22Rv1 (cell line): ENCODE data around the gene ACE.

ENCODE experiments used
- H3K27ac ChIP-seq: fragments of 450-650 bp; 2 replicates; pipeline ENCODE4 v1.5.1; 2017
- CTCF ChIP-seq: fragments of 450-650 bp; IDR thresholded peaks from 2 replicates; pipeline ENCODE4 v1.5.1; 2017; ENCODE audit warnings: mild to moderate bottlenecking
- ZFX ChIP-seq: fragments of 450-650 bp; IDR thresholded peaks from 2 replicates; pipeline ENCODE4 v1.6.1; 2017; ENCODE audit warnings: antibody characterized with exemption, borderline replicate concordance

Gene ACE

GRCh38 chr17:63517825-63518534, 41.1 kb downstream of the ACE start:
- no peak for TF ChIP-seq CTCF
- TF ChIP-seq ZFX = no peak
- no peak overlapping the region for H3K27ac ChIP-seq

GRCh38 chr17:63519116-63519881, 42.4 kb downstream of the ACE start:
- peak overlapping the region; percentile 98 for H3K27ac ChIP-seq
- TF ChIP-seq ZFX (no peak), CTCF (no peak)

DNA sequence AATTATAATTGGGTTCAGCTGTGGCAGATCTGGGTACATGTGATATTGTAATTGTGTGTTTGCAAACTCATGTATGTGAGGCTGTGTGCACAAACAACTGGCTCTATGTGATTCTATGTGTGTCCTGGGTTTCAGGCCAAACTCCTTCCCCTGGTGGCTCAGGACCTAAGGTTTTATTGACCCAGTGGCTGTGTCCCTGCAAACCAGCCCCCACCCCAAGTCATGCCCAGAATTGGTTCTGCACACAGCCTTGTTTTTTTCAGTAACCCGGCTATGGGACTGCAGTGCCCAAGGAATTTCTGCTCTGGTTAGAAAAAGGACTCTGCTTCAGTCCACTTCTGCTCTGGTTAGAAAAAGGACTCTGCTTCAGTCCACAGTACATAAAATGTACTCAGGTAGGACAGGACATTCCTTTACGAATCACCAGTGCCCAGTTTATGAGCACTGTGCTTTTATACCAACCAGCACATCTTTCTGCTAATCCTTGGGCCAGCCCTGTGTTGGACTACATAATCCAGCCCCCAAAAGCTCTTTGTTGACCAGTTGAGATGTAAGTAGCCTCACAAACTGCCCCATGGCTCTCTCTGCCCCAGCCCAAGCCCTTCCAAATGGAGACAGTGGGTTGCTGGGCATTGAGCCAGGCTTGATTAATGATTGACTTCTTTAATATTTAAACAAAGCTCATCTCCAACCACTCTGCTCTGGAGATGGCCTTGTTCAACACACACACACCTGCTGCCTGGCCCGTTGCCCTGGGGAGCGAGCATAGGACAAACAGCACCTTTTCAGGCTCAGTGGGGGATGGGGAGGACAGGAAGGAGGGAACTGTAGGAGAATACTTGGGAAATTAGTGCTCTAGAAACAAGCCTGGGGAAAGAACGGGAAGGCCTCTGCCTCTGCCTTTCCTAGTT, 43.4 kb downstream of the ACE start:
- TF ChIP-seq ZFX (no peak), CTCF (no peak)
- H3K27ac ChIP-seq = peak overlapping the region; percentile 98

DNA sequence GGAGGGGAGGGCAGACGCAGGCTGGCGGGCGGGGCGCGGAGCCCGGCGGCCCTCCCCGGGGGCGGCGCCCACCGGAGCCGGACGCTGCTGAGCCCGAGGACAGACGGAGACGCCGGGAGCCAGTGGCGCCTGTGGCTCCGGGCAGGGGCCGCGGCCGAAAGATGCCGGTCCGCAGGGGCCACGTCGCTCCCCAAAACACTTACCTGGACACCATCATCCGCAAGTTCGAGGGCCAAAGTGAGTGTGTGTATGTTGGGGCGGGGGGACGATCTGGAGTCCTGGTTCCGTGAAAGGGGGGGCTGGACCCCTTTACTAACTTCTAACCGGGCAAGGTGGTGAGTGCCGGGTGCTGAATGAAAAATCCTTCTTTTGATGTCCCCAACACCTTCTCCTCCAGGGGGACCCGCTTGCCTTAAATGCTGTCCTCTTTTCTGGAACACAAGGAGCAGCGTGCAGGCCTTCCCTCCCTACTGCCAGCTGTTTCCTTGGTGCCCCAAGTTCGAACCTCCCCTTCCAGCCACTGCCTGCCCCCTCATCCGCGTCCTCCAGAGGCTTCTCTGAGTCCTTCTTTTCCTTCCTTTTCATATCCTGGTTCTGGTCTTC, 46.5 kb downstream of the ACE start, which contains the start of gene KCNH6:
Gene KCNH6, plus strand, starts transcription at position 106 of the 603 bp plus-strand sequence. Its CDS starts 56 bp downstream, at position 162.
- peak within 1 kb of the TSS; percentile 98 for H3K27ac ChIP-seq
- TF ChIP-seq CTCF (no peak), ZFX (no peak)

DNA sequence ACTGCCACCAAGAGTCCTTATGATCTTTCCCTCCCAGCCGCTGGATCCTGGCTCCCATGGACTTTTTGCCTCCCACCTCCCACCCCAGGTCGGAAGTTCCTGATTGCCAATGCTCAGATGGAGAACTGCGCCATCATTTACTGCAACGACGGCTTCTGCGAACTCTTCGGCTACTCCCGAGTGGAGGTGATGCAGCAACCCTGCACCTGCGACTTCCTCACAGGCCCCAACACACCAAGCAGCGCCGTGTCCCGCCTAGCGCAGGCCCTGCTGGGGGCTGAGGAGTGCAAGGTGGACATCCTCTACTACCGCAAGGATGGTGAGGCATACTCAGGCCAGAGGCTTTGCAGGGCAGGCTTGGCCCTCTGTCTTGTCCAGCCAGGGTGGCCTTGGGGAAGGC, 47.2 kb downstream of the ACE start:
- H3K27ac ChIP-seq = peak overlapping the region; percentile 98
- no peak for TF ChIP-seq ZFX
- no peak for TF ChIP-seq CTCF

DNA sequence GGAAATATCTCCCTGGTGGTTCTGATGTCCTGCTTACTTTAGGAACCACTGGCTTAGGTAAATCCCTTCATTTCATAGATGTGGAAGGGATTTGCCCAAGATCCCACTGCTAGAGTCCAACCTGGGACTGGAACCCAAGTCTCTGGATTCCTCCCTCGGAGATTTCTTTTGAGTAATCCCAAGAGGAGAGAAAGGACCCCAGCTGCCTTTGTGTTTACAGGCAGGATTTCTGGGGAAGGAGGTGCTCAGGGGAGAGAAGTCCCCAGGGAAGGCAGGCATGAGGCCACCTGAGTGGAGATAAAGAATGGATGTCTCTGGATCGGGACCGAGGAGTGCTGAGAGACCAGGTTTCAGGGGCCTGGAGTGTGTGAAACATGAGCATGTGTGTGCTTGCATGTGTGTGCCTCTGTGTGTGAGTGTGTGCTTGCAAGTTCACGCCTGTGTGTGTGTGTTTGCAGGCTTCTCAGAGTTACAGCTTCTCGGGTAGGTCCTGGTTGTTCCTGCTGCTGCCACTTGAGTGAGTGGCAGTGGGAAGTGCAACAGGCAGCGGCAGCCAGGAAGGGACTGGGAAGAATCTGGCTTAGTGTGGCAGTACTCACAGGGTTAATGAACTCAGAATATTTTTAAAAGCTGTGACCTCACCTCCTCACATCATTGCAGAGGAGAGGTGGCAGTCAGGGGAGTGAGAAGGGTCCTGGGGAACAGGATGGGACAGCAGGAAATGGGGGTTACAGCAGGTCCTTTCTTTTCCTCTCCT, 48.5 kb downstream of the ACE start:
- H3K27ac ChIP-seq = peak overlapping the region; percentile 98; the same call in 1 of the 2 replicates
- no peak for TF ChIP-seq CTCF
- no peak for TF ChIP-seq ZFX
